CD8-positive, alpha-beta memory T cell (primary cell): ENCODE data around the gene PRDM8. TPM values are rescaled to one million over a fixed set of nuclear protein-coding genes. Genes with fewer than 3 reads are reported as not detected.

Experiments
- CTCF ChIA-PET: fragments of 350-600 bp; sonication (Branson Sonifier 250); formaldehyde crosslinking; loops from one replicate; lab custom pipeline; 2021; ENCODE audit warnings: antibody characterized with exemption; lab: Charles Lee
- POLR2A ChIA-PET: fragments of 350-600 bp; sonication (Branson Sonifier 250); formaldehyde crosslinking; loops from one replicate; lab custom pipeline; 2021; ENCODE audit warnings: antibody characterized with exemption; lab: Charles Lee
- DNase-seq, 5 donors: peaks; one replicate each; pipeline versions ENCODE4 v3.0.0 to v3.0.0-alpha.2; 2020 to 2022; ENCODE audit warnings: mixed read lengths in 1 of 5
- H3K27ac ChIP-seq: one replicate; pipeline ENCODE4 v1.7.0; 2013; ENCODE audit warnings: low read depth, mild to moderate bottlenecking, low read length, moderate library complexity
- H3K27me3 ChIP-seq: 2 replicates; pipeline ENCODE4 v1.7.0; 2013; ENCODE audit warnings: low read length, mild to moderate bottlenecking; ENCODE audit not compliant: insufficient read depth, poor library complexity, severe bottlenecking
- H3K36me3 ChIP-seq: 2 replicates; pipeline ENCODE4 v1.7.0; 2013; ENCODE audit warnings: mild to moderate bottlenecking, low read length, moderate library complexity; ENCODE audit not compliant: insufficient read depth
- H3K4me1 ChIP-seq: 2 replicates; pipeline ENCODE4 v1.7.0; 2013; ENCODE audit warnings: mild to moderate bottlenecking, low read length, moderate library complexity; ENCODE audit not compliant: insufficient read depth
- H3K4me3 ChIP-seq: 2 replicates; pipeline ENCODE4 v1.7.0; 2013; ENCODE audit warnings: mild to moderate bottlenecking, low read length
- H3K9me3 ChIP-seq: 2 replicates; pipeline ENCODE4 v1.7.0; 2013; ENCODE audit warnings: mild to moderate bottlenecking, low read length
- H3K27ac Mint-ChIP-seq, 8 donors: one replicate each; pipeline ENCODE4 v1.8.0; 2020 to 2021; ENCODE audit warnings: mixed read lengths in 8 of 8, mild to moderate bottlenecking in 6 of 8, inconsistent platforms in 3 of 8, moderate library complexity in 3 of 8
- H3K27me3 Mint-ChIP-seq, 2 donors: one replicate each; pipeline ENCODE4 v1.8.0; 2020 to 2021; ENCODE audit warnings: mixed read lengths in 2 of 2, mild to moderate bottlenecking in 1 of 2, moderate library complexity in 1 of 2
- H3K36me3 Mint-ChIP-seq, 3 donors: one replicate each; pipeline ENCODE4 v1.8.0; 2020 to 2021; ENCODE audit warnings: mixed read lengths in 3 of 3, inconsistent platforms in 1 of 3, mild to moderate bottlenecking in 1 of 3
- H3K4me1 Mint-ChIP-seq, 3 donors: one replicate each; pipeline ENCODE4 v1.8.0; 2020 to 2021; ENCODE audit warnings: mixed read lengths in 3 of 3, inconsistent platforms in 1 of 3, mild to moderate bottlenecking in 1 of 3
- H3K4me3 Mint-ChIP-seq, 7 donors: one replicate each; pipeline ENCODE4 v1.8.0; 2020 to 2021; ENCODE audit warnings: mixed read lengths in 7 of 7, mild to moderate bottlenecking in 6 of 7, moderate library complexity in 4 of 7, inconsistent platforms in 2 of 7
- H3K9me3 Mint-ChIP-seq, 5 donors: one replicate each; pipeline ENCODE4 v1.8.0; 2020 to 2022; ENCODE audit warnings: mixed read lengths in 5 of 5, mild to moderate bottlenecking in 3 of 5, moderate library complexity in 2 of 5, inconsistent platforms in 1 of 5
- polyA plus RNA-seq: library from polyadenylated mRNA; unstranded; fragments of 300-500 nt; fragmentation: Illumina TruSeq; gene quantifications from one replicate; pipeline ENCODE4 v1.2.3, GENCODE V29; 2021
- total RNA-seq, 2 experiments: library from RNA; stranded (reverse); gene quantifications; one replicate each; pipeline ENCODE4 v1.2.3, GENCODE V29; 2021

Gene PRDM8
- total and polyA plus RNA-seq, 3 experiments from 2014 or later: 2.4 to 12.7 (median 10.9) TPM

GRCh38 chr4:80196259-80196921 lies 913 bp upstream of the PRDM8 start:
- no peaks in the 10 kb centered on the region for H3K9me3 Mint-ChIP-seq
- peaks cover 22 to 39% (median 38%) of the 10 kb centered on the region in 3 donors for H3K4me1 Mint-ChIP-seq

GRCh38 chr4:80197601-80198440 lies 518 bp downstream of the PRDM8 start:
- POLR2A ChIA-PET: interaction anchor here (1.0 kb wide), 1 partner anchor 13 kb away, joined by 4 read pairs; no protein-coding TSS in a partner anchor
- peaks cover 7 to 24% (median 16%) of the 10 kb centered on the region in 3 donors for H3K36me3 Mint-ChIP-seq
- H3K9me3 Mint-ChIP-seq: no peaks in the 10 kb centered on the region
- peak overlapping the region in 5 of 8 donors; percentile 17 to 73 (median 58) for H3K27ac Mint-ChIP-seq
- peak overlapping the region; percentile 61 to 76 (median 72) for H3K4me3 Mint-ChIP-seq
- CTCF ChIA-PET: interaction anchor here (0.7 to 8.6 kb wide), 3 partner anchors 13 to 18 kb away, joined by 3 to 194 read pairs (median 3); no protein-coding TSS in a partner anchor
- Histone ChIP-seq H3K4me1 (peaks cover 12% of the 10 kb centered on the region), H3K27me3 (no peaks in the 10 kb centered on the region), H3K9me3 (no peaks in the 10 kb centered on the region), H3K27ac (no peak overlapping the region), H3K36me3 (no peaks in the 10 kb centered on the region), H3K4me3 (peak overlapping the region; percentile 34)
- H3K4me1 Mint-ChIP-seq: peaks cover 27 to 44% (median 44%) of the 10 kb centered on the region in 3 donors
- H3K27me3 Mint-ChIP-seq: peaks cover 0 to 14% of the 10 kb centered on the region in 2 donors
- DNase-seq: no peak

More at GRCh38 chr4:80196259-80196921, 913 bp upstream of the PRDM8 start:
- Histone ChIP-seq H3K27ac (no peak overlapping the region), H3K4me1 (peaks cover 7% of the 10 kb centered on the region), H3K36me3 (no peaks in the 10 kb centered on the region), H3K4me3 (peak overlapping the region; percentile 35), H3K27me3 (no peaks in the 10 kb centered on the region), H3K9me3 (no peaks in the 10 kb centered on the region)
- H3K4me3 Mint-ChIP-seq: peak overlapping the region; percentile 47 to 90 (median 72)
- H3K27ac Mint-ChIP-seq: peak overlapping the region in 3 of 8 donors; percentile 15 to 47 (median 34)
- CTCF ChIA-PET: interaction anchor here (1.5 to 8.6 kb wide), 2 partner anchors 12 to 24 kb away, joined by 5 to 194 read pairs; no protein-coding TSS in a partner anchor
- POLR2A ChIA-PET: interaction anchor here (0.6 to 1.3 kb wide), 3 partner anchors 12 to 286 kb away, joined by 4 to 7 read pairs (median 6); partner anchors contain the start of gene ANTXR2
- no peak for DNase-seq
- peaks cover 0 to 12% of the 10 kb centered on the region in 2 donors for H3K27me3 Mint-ChIP-seq
- H3K36me3 Mint-ChIP-seq: peaks cover 16 to 25% (median 16%) of the 10 kb centered on the region in 3 donors

GRCh38 chr4:80198441-80198837 lies 1.1 kb downstream of the PRDM8 start:
- H3K4me3 ChIP-seq: no peak overlapping the region
- H3K27ac Mint-ChIP-seq: peak overlapping the region in 3 of 8 donors; percentile 17 to 73 (median 34)
- peak overlapping the region in 3 of 7 donors; percentile 65 to 76 (median 75) for H3K4me3 Mint-ChIP-seq
- ChIA-PET CTCF (interaction anchor here (0.6 to 8.6 kb wide), 5 partner anchors 14 to 213 kb away, joined by 3 to 194 read pairs (median 3); no protein-coding TSS in a partner anchor), POLR2A (interaction anchor here (0.6 kb wide), 3 partner anchors 16 to 138 kb away, joined by 3 to 4 read pairs (median 4); no protein-coding TSS in a partner anchor)
- no peaks in the 10 kb centered on the region for H3K9me3 ChIP-seq
- peaks cover 28 to 47% (median 47%) of the 10 kb centered on the region in 3 donors for H3K4me1 Mint-ChIP-seq
- H3K27me3 Mint-ChIP-seq: peaks cover 0 to 14% of the 10 kb centered on the region in 2 donors
- no peak overlapping the region for H3K27ac ChIP-seq
- H3K36me3 ChIP-seq: no peaks in the 10 kb centered on the region
- no peaks in the 10 kb centered on the region for H3K9me3 Mint-ChIP-seq
- H3K4me1 ChIP-seq: peaks cover 12% of the 10 kb centered on the region
- H3K36me3 Mint-ChIP-seq: peaks cover 6 to 25% (median 16%) of the 10 kb centered on the region in 3 donors
- no peak for DNase-seq
- no peaks in the 10 kb centered on the region for H3K27me3 ChIP-seq

- Histone ChIP-seq H3K36me3 (no peaks in the 10 kb centered on the region), H3K27ac (no peak overlapping the region), H3K27me3 (no peaks in the 10 kb centered on the region), H3K9me3 (no peaks in the 10 kb centered on the region), H3K4me3 (no peak overlapping the region), H3K4me1 (peaks cover 12% of the 10 kb centered on the region)
- POLR2A ChIA-PET: interaction anchor here (0.6 kb wide), 3 partner anchors 17 to 139 kb away, joined by 3 to 4 read pairs (median 4); no protein-coding TSS in a partner anchor
- CTCF ChIA-PET: interaction anchor here (0.6 to 8.6 kb wide), 6 partner anchors 14 to 214 kb away, joined by 3 to 194 read pairs (median 4); no protein-coding TSS in a partner anchor
- Mint-ChIP-seq H3K27me3 (peaks cover 0 to 14% of the 10 kb centered on the region in 2 donors), H3K4me1 (peaks cover 30 to 52% (median 50%) of the 10 kb centered on the region in 3 donors), H3K36me3 (peaks cover 6 to 23% (median 12%) of the 10 kb centered on the region in 3 donors), H3K9me3 (no peaks in the 10 kb centered on the region), H3K4me3 (peak overlapping the region in 2 of 7 donors; percentile 41 to 44), H3K27ac (peak overlapping the region in 1 of 8 donors; percentile 36)
- DNase-seq: no peak
These were observed 1.8 kb downstream of the PRDM8 start for GRCh38 chr4:80199004-80199560.

- H3K9me3 Mint-ChIP-seq: no peaks in the 10 kb centered on the region
- Histone ChIP-seq H3K4me3 (no peak overlapping the region), H3K4me1 (peaks cover 12% of the 10 kb centered on the region), H3K36me3 (no peaks in the 10 kb centered on the region), H3K27ac (no peak overlapping the region), H3K27me3 (no peaks in the 10 kb centered on the region), H3K9me3 (no peaks in the 10 kb centered on the region)
- ChIA-PET POLR2A (interaction anchor here (1.0 kb wide), 1 partner anchor 60 kb away, joined by 3 read pairs; no protein-coding TSS in a partner anchor), CTCF (interaction anchor here (5.0 to 8.6 kb wide), 2 partner anchors 15 to 74 kb away, joined by 47 to 194 read pairs; no protein-coding TSS in a partner anchor)
- H3K4me1 Mint-ChIP-seq: peaks cover 30 to 52% (median 50%) of the 10 kb centered on the region in 3 donors
- peak overlapping the region in 1 of 7 donors; percentile 41 for H3K4me3 Mint-ChIP-seq
- no peak overlapping the region for H3K27ac Mint-ChIP-seq
- DNase-seq: no peak
- peaks cover 6 to 23% (median 12%) of the 10 kb centered on the region in 3 donors for H3K36me3 Mint-ChIP-seq
- peaks cover 0 to 14% of the 10 kb centered on the region in 2 donors for H3K27me3 Mint-ChIP-seq
These were observed 2.6 kb downstream of the PRDM8 start for GRCh38 chr4:80199947-80200346.

- Mint-ChIP-seq H3K36me3 (peaks cover 0 to 12% (median 3%) of the 10 kb centered on the region in 3 donors), H3K9me3 (no peaks in the 10 kb centered on the region), H3K4me1 (peaks cover 30 to 38% (median 35%) of the 10 kb centered on the region in 3 donors), H3K4me3 (peak overlapping the region; percentile 86 to 97 (median 87)), H3K27ac (peak overlapping the region; percentile 74 to 95 (median 92)), H3K27me3 (peaks cover 0 to 11% of the 10 kb centered on the region in 2 donors)
- Histone ChIP-seq H3K27ac (peak overlapping the region; percentile 67), H3K4me1 (peaks cover 12% of the 10 kb centered on the region), H3K9me3 (no peaks in the 10 kb centered on the region), H3K36me3 (no peaks in the 10 kb centered on the region), H3K27me3 (no peaks in the 10 kb centered on the region), H3K4me3 (peak overlapping the region; percentile 42)
- ChIA-PET POLR2A (interaction anchor here (0.6 to 1.9 kb wide), 7 partner anchors 13 to 184 kb away, joined by 3 to 16 read pairs (median 6); partner anchors contain the start of gene ANTXR2), CTCF (interaction anchor here (0.8 to 8.6 kb wide), 20 partner anchors 11 to 1288 kb away, joined by 3 to 194 read pairs (median 8); partner anchors contain the start of gene ANTXR2)
- DNase-seq: peak; percentile 53 to 88 (median 64)
These were observed 4.2 kb downstream of the PRDM8 start for GRCh38 chr4:80201252-80202151.
